Measurements from ENCODE around the gene TBX3.

The TBX3 gene

GRCh38 chr12:114696443-114697242 is 12.7 kb upstream of the TBX3 start:
- DNase-seq, result no peak

GRCh38 chr12:114695305-114695592 is 11.3 kb upstream of the TBX3 start:
- no peak for DNase-seq

- no peak for DNase-seq
Measured at GRCh38 chr12:114694436-114695304, 10.7 kb upstream of the TBX3 start.

GRCh38 chr12:114693532-114693931 is 9.6 kb upstream of the TBX3 start:
- no peak for DNase-seq

GRCh38 chr12:114693059-114693531 is 9.1 kb upstream of the TBX3 start:
- no peak for DNase-seq

GRCh38 chr12:114692186-114693058 is 8.4 kb upstream of the TBX3 start:
- DNase-seq, result no peak

GRCh38 chr12:114691763-114692185 is 7.8 kb upstream of the TBX3 start:
- DNase-seq, result no peak

- no peak for DNase-seq
Measured at GRCh38 chr12:114691196-114691595, 7.2 kb upstream of the TBX3 start.

- no peak for DNase-seq
Measured at GRCh38 chr12:114690267-114691135, 6.5 kb upstream of the TBX3 start.

- no peak for DNase-seq
Measured at GRCh38 chr12:114689075-114689994, 5.4 kb upstream of the TBX3 start.

- DNase-seq, result no peak
Measured at GRCh38 chr12:114688256-114688845, 4.4 kb upstream of the TBX3 start.

GRCh38 chr12:114687802-114688201 is 3.8 kb upstream of the TBX3 start:
- no peak for DNase-seq

- DNase-seq, result no peak
Measured at GRCh38 chr12:114686773-114687500, 3.0 kb upstream of the TBX3 start.

GRCh38 chr12:114686426-114686772 is 2.4 kb upstream of the TBX3 start:
- peak; percentile 39 for DNase-seq

- DNase-seq, result no peak
Measured at GRCh38 chr12:114685869-114686268, 1.9 kb upstream of the TBX3 start.

GRCh38 chr12:114685320-114685781 is 1.4 kb upstream of the TBX3 start:
- peak; percentile 47 for DNase-seq

- DNase-seq, result no peak
Measured at GRCh38 chr12:114684870-114685273, 897 bp upstream of the TBX3 start.

- no peak for DNase-seq
Measured at GRCh38 chr12:114683709-114684097, 272 bp downstream of the TBX3 start.

- DNase-seq, result peak; percentile 42
Measured at GRCh38 chr12:114682785-114683708, 928 bp downstream of the TBX3 start.

All from right hindlimb (tissue), 1 donor.